ENCODE data around the gene APBB1IP.

DNA sequence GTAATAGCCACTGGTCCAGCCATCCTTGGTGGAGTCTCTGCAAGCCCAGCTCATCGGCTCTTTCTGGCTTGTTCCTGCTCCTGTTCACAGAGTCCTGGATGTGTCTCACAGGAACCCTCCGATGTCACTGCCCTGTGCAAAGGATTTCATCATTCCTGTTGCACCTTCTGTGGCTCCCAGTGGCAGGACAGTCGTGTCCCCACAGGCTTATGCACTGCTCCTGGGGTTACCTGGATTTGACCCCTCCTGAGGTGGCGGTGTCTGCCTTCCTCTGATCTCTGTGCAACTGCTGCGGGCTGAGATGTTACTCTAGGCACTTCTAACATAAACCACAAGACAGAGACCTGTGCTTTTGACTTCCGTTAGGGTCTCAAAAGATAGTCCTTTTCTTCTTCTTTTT, 30.6 kb downstream of the APBB1IP start:
- TF ChIP-seq RCOR1 (IDR thresholded peaks at IDR 0.05; ENCODE audit: low read depth, low read length) (no peak), CEBPB (IDR thresholded peaks at IDR 0.05) (no peak), SREBF2 (IDR thresholded peaks at IDR 0.05) (no peak), FOSL2 (IDR thresholded peaks at IDR 0.05) (no peak), FOSL2 (CRISPR knock-in tag; IDR thresholded peaks at IDR 0.05) (no peak), KDM1A (IDR thresholded peaks at IDR 0.05; ENCODE audit: low read depth) (no peak), POLR2A (IDR thresholded peaks at IDR 0.05; ENCODE audit: low read length) (no peak), MAZ (IDR thresholded peaks at IDR 0.05; ENCODE audit: borderline replicate concordance, low read depth, low read length) (no peak), ZC3H11A (IDR thresholded peaks at IDR 0.05) (no peak), REST (IDR thresholded peaks at IDR 0.05) (no peak), EHF (CRISPR knock-in tag; IDR thresholded peaks at IDR 0.05) (no peak)
- TF ChIP-seq, protein P1, sequence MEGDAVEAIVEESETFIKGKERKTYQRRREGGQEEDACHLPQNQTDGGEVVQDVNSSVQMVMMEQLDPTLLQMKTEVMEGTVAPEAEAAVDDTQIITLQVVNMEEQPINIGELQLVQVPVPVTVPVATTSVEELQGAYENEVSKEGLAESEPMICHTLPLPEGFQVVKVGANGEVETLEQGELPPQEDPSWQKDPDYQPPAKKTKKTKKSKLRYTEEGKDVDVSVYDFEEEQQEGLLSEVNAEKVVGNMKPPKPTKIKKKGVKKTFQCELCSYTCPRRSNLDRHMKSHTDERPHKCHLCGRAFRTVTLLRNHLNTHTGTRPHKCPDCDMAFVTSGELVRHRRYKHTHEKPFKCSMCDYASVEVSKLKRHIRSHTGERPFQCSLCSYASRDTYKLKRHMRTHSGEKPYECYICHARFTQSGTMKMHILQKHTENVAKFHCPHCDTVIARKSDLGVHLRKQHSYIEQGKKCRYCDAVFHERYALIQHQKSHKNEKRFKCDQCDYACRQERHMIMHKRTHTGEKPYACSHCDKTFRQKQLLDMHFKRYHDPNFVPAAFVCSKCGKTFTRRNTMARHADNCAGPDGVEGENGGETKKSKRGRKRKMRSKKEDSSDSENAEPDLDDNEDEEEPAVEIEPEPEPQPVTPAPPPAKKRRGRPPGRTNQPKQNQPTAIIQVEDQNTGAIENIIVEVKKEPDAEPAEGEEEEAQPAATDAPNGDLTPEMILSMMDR (IDR thresholded peaks at IDR 0.05): no peak
- TF ChIP-seq, protein P2, sequence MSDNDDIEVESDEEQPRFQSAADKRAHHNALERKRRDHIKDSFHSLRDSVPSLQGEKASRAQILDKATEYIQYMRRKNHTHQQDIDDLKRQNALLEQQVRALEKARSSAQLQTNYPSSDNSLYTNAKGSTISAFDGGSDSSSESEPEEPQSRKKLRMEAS (IDR thresholded peaks at IDR 0.05): no peak
- TF ChIP-seq, protein P3, sequence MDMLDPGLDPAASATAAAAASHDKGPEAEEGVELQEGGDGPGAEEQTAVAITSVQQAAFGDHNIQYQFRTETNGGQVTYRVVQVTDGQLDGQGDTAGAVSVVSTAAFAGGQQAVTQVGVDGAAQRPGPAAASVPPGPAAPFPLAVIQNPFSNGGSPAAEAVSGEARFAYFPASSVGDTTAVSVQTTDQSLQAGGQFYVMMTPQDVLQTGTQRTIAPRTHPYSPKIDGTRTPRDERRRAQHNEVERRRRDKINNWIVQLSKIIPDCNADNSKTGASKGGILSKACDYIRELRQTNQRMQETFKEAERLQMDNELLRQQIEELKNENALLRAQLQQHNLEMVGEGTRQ (IDR thresholded peaks at IDR 0.05): no peak

Measured in A549 (cell line).